Measurements from ENCODE around the gene CMSS1.

The CMSS1 gene

GRCh38 chr3:100163787-100164186, 346.1 kb downstream of the CMSS1 start:
- H3K4me3 ChIP-seq (ENCODE audit: low read depth, low read length): no peak overlapping the region
- no peak for TF ChIP-seq CTCF (IDR thresholded peaks at IDR 0.05; ENCODE audit: low read depth, low read length)

- no peak for TF ChIP-seq CTCF (IDR thresholded peaks at IDR 0.05; ENCODE audit: low read depth, low read length)
- no peak overlapping the region for H3K4me3 ChIP-seq (ENCODE audit: low read depth, low read length)
These were observed 347.1 kb downstream of the CMSS1 start for GRCh38 chr3:100164743-100165142.

GRCh38 chr3:100165926-100166550, 348.4 kb downstream of the CMSS1 start:
- TF ChIP-seq CTCF (IDR thresholded peaks at IDR 0.05; ENCODE audit: low read depth, low read length): no peak
- H3K4me3 ChIP-seq (ENCODE audit: low read depth, low read length): no peak overlapping the region

GRCh38 chr3:100169201-100169920, 351.7 kb downstream of the CMSS1 start:
- H3K4me3 ChIP-seq (ENCODE audit: low read depth, low read length): no peak overlapping the region
- TF ChIP-seq CTCF (IDR thresholded peaks at IDR 0.05; ENCODE audit: low read depth, low read length): no peak

GRCh38 chr3:100170486-100170885, 352.8 kb downstream of the CMSS1 start:
- no peak overlapping the region for H3K4me3 ChIP-seq (ENCODE audit: low read depth, low read length)
- no peak for TF ChIP-seq CTCF (IDR thresholded peaks at IDR 0.05; ENCODE audit: low read depth, low read length)

GRCh38 chr3:100171211-100171914, 353.7 kb downstream of the CMSS1 start:
- no peak overlapping the region for H3K4me3 ChIP-seq (ENCODE audit: low read depth, low read length)
- no peak for TF ChIP-seq CTCF (IDR thresholded peaks at IDR 0.05; ENCODE audit: low read depth, low read length)

- no peak overlapping the region for H3K4me3 ChIP-seq (ENCODE audit: low read depth, low read length)
- TF ChIP-seq CTCF (IDR thresholded peaks at IDR 0.05; ENCODE audit: low read depth, low read length): no peak
These were observed 356.3 kb downstream of the CMSS1 start for GRCh38 chr3:100173961-100174360.

Data from WI38 (cell line).